Adipose tissue (tissue), 3 donors: ENCODE results near the gene ETV7. TPM values are rescaled to one million over a fixed set of nuclear protein-coding genes. Genes with fewer than 3 reads are reported as not detected.

Experiments used
- polyA plus RNA-seq, 3 donors: library from polyadenylated mRNA; stranded (reverse); fragments of 200-250 nt; gene quantifications; one replicate each; pipeline ENCODE4 v1.2.3, GENCODE V29; 2013
- donor health status: healthy with polysubstance abuse.
- donor health status: Bipolar disorder and iron deficiency.
- donor health status: healthy.

The ETV7 gene
- polyA plus RNA-seq, 3 donors: 0.55 to 1.0 (median 0.67) TPM

Other genes starting within 250 kb of the ETV7 start
- 10 to 100 TPM; 11.5 to 19.2 (median 13.8) TPM for gene BRPF3, start 190.9 kb downstream of the ETV7 start, polyA plus RNA-seq
- under 1 TPM; 0.02 to 0.22 (median 0.15) TPM for gene PNPLA1, start 117.6 kb downstream of the ETV7 start, polyA plus RNA-seq
- under 1 TPM in 2 of 3 donors, not detected in 1; 0.07 to 0.51 TPM for gene BNIP5, start 50.8 kb downstream of the ETV7 start, polyA plus RNA-seq
- gene PXT1, start 55.2 kb upstream of the ETV7 start, polyA plus RNA-seq: under 1 TPM in 1 of 3 donors, not detected in 2; 0.10 TPM
- gene KCTD20, start 55.3 kb upstream of the ETV7 start, polyA plus RNA-seq: 10 to 100 TPM in 2 of 3 donors, 1 to 10 TPM in 1; 8.5 to 52.6 (median 43.8) TPM
- 10 to 100 TPM in 2 of 3 donors, 1 to 10 TPM in 1; 5.9 to 39.7 (median 13.5) TPM for gene STK38, start 159.8 kb upstream of the ETV7 start, polyA plus RNA-seq
- 100 to 1,000 TPM; 133 to 227 (median 211) TPM for gene SRSF3, start 206.7 kb upstream of the ETV7 start, polyA plus RNA-seq